ENCODE results near the gene PHIP.
A peak's percentile ranks its signal among the peaks of the same experiment; 100 is the strongest.

The PHIP gene

DNA sequence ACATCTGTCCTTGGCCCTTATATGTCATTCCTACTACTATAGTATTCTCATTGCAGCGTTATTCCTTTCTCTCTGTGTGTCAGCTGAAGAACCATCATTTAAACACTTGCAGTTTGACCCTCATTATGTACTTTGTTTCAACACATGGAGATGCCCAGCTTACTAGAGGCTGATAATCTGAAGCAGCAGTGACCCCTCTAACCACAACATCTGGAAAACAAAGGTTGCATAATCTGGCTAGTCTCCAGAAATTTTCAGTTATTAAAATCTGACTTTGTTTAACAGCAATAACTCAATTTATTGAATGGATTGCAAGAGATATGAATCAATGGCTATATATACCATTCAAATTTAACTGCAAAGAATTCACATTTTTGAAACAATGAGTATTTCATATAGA is 6.6 kb upstream of the PHIP start:
- H3K4me3 ChIP-seq (ENCODE audit: low read depth, low read length) = no peak overlapping the region
- TF ChIP-seq, protein P1, sequence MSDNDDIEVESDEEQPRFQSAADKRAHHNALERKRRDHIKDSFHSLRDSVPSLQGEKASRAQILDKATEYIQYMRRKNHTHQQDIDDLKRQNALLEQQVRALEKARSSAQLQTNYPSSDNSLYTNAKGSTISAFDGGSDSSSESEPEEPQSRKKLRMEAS (IDR thresholded peaks at IDR 0.05; ENCODE audit: low read depth, low read length) = no peak
- TF ChIP-seq POLR2A (IDR thresholded peaks at IDR 0.05; ENCODE audit: extremely low read depth, insufficient read length) (no peak), MYC (IDR thresholded peaks at IDR 0.05; ENCODE audit: low read depth, low read length) (no peak)
- TF ChIP-seq, protein P2, sequence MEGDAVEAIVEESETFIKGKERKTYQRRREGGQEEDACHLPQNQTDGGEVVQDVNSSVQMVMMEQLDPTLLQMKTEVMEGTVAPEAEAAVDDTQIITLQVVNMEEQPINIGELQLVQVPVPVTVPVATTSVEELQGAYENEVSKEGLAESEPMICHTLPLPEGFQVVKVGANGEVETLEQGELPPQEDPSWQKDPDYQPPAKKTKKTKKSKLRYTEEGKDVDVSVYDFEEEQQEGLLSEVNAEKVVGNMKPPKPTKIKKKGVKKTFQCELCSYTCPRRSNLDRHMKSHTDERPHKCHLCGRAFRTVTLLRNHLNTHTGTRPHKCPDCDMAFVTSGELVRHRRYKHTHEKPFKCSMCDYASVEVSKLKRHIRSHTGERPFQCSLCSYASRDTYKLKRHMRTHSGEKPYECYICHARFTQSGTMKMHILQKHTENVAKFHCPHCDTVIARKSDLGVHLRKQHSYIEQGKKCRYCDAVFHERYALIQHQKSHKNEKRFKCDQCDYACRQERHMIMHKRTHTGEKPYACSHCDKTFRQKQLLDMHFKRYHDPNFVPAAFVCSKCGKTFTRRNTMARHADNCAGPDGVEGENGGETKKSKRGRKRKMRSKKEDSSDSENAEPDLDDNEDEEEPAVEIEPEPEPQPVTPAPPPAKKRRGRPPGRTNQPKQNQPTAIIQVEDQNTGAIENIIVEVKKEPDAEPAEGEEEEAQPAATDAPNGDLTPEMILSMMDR (IDR thresholded peaks at IDR 0.05; ENCODE audit: low read depth, low read length) = no peak
- peak; percentile 61 for DNase-seq (ENCODE audit: low read depth)

DNA sequence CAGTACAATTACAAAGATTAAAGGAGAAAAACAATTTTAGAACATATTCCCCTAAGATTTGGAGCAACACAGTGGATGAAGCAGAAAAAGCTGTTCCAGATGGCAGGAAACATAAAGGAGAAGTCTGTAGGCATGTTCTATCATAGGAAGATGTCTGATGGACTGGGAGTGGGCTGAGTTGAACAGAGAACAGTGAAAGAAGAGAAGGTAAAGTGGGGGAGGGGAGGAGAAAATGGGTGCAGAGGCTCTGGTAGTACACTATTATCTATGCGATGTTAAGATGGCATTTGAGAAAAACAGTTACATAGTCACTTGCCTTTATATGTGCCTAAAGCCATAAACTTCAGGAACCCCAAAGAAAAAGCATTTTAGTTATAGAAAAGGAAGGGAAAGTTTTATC is 4.2 kb upstream of the PHIP start:
- DNase-seq (ENCODE audit: low read depth) = no peak
- TF ChIP-seq, protein P2 (IDR thresholded peaks at IDR 0.05; ENCODE audit: low read depth, low read length) = no peak
- TF ChIP-seq POLR2A (IDR thresholded peaks at IDR 0.05; ENCODE audit: extremely low read depth, insufficient read length) (no peak), MYC (IDR thresholded peaks at IDR 0.05; ENCODE audit: low read depth, low read length) (no peak)
- TF ChIP-seq, protein P1 (IDR thresholded peaks at IDR 0.05; ENCODE audit: low read depth, low read length) = no peak
- no peak overlapping the region for H3K4me3 ChIP-seq (ENCODE audit: low read depth, low read length)

DNA sequence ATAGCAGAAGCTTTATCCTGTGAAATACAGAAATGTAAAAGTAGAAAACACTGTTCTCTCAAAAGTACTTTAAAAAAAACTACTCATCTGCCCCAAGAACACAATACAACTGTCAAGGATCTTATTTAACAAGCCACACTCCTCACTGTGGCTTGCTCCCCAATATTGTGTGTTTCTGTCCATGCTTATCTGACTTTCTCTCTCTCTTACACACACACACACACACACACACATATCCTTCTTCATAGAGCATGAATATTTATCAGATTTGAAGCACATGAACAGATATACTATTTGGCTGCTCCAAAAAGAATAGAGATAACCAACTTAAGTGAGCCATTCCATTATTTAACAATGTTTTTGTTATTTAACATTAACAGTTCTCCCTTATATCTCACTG is 3.6 kb upstream of the PHIP start:
- no peak overlapping the region for H3K4me3 ChIP-seq (ENCODE audit: low read depth, low read length)
- DNase-seq (ENCODE audit: low read depth) = no peak
- TF ChIP-seq, protein P2 (IDR thresholded peaks at IDR 0.05; ENCODE audit: low read depth, low read length) = no peak
- TF ChIP-seq, protein P1 (IDR thresholded peaks at IDR 0.05; ENCODE audit: low read depth, low read length) = no peak
- no peak for TF ChIP-seq POLR2A (IDR thresholded peaks at IDR 0.05; ENCODE audit: extremely low read depth, insufficient read length)
- TF ChIP-seq MYC (IDR thresholded peaks at IDR 0.05; ENCODE audit: low read depth, low read length) = no peak

DNA sequence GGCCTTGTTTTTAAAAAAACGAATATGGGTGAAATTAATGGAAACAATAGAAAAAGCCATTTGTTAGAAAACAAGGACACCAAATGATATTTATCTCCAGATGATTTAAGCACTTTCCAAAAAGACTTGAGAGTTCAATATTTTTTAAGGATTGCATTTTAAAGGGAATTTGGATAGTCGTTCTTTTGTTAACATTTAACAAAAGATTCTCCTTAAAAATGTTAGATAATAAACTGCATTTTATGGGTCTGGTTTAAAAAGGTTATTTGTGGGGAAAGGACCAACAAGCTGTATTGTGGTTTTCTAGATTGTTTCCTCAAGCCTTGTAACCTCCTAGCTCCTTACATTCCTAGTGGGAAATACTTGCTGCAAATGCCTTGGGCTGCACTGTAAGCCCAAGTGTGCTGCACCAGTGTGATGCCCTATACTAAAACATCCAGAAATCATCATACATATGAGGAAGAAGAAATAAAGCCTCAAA is 1.5 kb upstream of the PHIP start:
- peak; percentile 45 for DNase-seq (ENCODE audit: low read depth)
- TF ChIP-seq MYC (IDR thresholded peaks at IDR 0.05; ENCODE audit: low read depth, low read length) (no peak), POLR2A (IDR thresholded peaks at IDR 0.05; ENCODE audit: extremely low read depth, insufficient read length) (no peak)
- TF ChIP-seq, protein P1 (IDR thresholded peaks at IDR 0.05; ENCODE audit: low read depth, low read length) = no peak
- TF ChIP-seq, protein P2 (IDR thresholded peaks at IDR 0.05; ENCODE audit: low read depth, low read length) = no peak
- H3K4me3 ChIP-seq (ENCODE audit: low read depth, low read length) = peak overlapping the region; percentile 93

DNA sequence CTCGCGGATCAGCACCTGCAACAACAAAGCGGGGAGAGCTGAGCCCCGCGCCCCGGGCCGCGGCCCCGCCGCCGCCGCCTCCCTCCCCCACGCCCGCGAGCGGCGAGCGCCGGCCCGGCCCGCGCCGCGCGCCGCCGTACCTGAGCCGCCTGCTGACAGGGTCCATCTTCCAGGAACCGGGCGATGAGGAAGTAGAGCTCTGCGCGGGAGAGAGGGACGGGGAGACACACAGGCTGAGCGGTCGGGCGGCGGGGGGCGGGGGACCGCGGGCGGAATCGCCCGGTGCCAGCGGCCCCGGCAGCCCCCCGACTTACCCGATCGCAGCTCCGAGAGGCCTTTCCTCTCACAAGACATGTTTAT is 359 bp downstream of the PHIP start:
- H3K4me3 ChIP-seq (ENCODE audit: low read depth, low read length) = peak overlapping the region; percentile 93
- DNase-seq (ENCODE audit: low read depth) = peak; percentile 87
- TF ChIP-seq MYC (IDR thresholded peaks at IDR 0.05; ENCODE audit: low read depth, low read length) (no peak), POLR2A (IDR thresholded peaks at IDR 0.05; ENCODE audit: extremely low read depth, insufficient read length) (no peak)
- TF ChIP-seq, protein P1 (IDR thresholded peaks at IDR 0.05; ENCODE audit: low read depth, low read length) = no peak
- TF ChIP-seq, protein P2 (IDR thresholded peaks at IDR 0.05; ENCODE audit: low read depth, low read length) = no peak
